Measurements from ENCODE around the gene DAD1. TPM values are rescaled to one million over a fixed set of nuclear protein-coding genes. Genes with fewer than 3 reads are reported as not detected.

DAD1 gene
- total and polyA plus RNA-seq, 3 experiments from 2014 or later: 329 to 622 (median 353) TPM

GRCh38 chr14:22540811-22541360 lies 48.1 kb downstream of the DAD1 start:
- Histone ChIP-seq H3K27ac (ENCODE audit: low read depth, low read length) (peak overlapping the region; percentile 35), H3K4me3 (ENCODE audit: low read length) (peak overlapping the region; percentile 60), H3K4me1 (ENCODE audit: insufficient read depth, low read length) (peaks cover 99% of the 10 kb centered on the region), H3K9me3 (ENCODE audit: low read length) (no peaks in the 10 kb centered on the region), H3K36me3 (ENCODE audit: insufficient read depth, low read length) (peaks cover 92% of the 10 kb centered on the region), H3K27me3 (ENCODE audit: insufficient read depth, low read length, poor library complexity, severe bottlenecking) (no peaks in the 10 kb centered on the region)
- Mint-ChIP-seq H3K27me3 (no peaks in the 10 kb centered on the region), H3K9me3 (no peaks in the 10 kb centered on the region), H3K4me3 (peak overlapping the region; percentile 81 to 93 (median 85)), H3K27ac (peak overlapping the region; percentile 88 to 100 (median 98)), H3K36me3 (peaks cover 72 to 95% (median 74%) of the 10 kb centered on the region in 3 donors), H3K4me1 (peaks cover 96 to 100% (median 100%) of the 10 kb centered on the region in 3 donors)
- DNase-seq: no peak
- ChIA-PET POLR2A (interaction anchor here (0.8 to 7.8 kb wide), 9 partner anchors 8 to 543 kb away, joined by 3 to 187 read pairs (median 5); partner anchors contain the start of gene DAD1), CTCF (interaction anchor here (0.8 to 8.2 kb wide), 11 partner anchors 9 to 818 kb away, joined by 3 to 68 read pairs (median 5); no protein-coding TSS in a partner anchor)

GRCh38 chr14:22540293-22540692 lies 48.7 kb downstream of the DAD1 start:
- peak overlapping the region; percentile 35 for H3K27ac ChIP-seq (ENCODE audit: low read depth, low read length)
- H3K4me1 Mint-ChIP-seq: peaks cover 96 to 100% (median 100%) of the 10 kb centered on the region in 3 donors
- ChIA-PET CTCF (interaction anchor here (0.8 to 8.2 kb wide), 7 partner anchors 9 to 817 kb away, joined by 3 to 68 read pairs (median 5); no protein-coding TSS in a partner anchor), POLR2A (interaction anchor here (0.5 to 7.8 kb wide), 6 partner anchors 12 to 1028 kb away, joined by 3 to 187 read pairs (median 5); no protein-coding TSS in a partner anchor)
- no peaks in the 10 kb centered on the region for H3K9me3 Mint-ChIP-seq
- peaks cover 99% of the 10 kb centered on the region for H3K4me1 ChIP-seq (ENCODE audit: insufficient read depth, low read length)
- H3K4me3 ChIP-seq (ENCODE audit: low read length): peak overlapping the region; percentile 60
- H3K27me3 Mint-ChIP-seq: no peaks in the 10 kb centered on the region
- peak overlapping the region; percentile 81 to 93 (median 85) for H3K4me3 Mint-ChIP-seq
- DNase-seq: no peak
- H3K36me3 ChIP-seq (ENCODE audit: insufficient read depth, low read length): peaks cover 89% of the 10 kb centered on the region
- no peaks in the 10 kb centered on the region for H3K27me3 ChIP-seq (ENCODE audit: insufficient read depth, low read length, poor library complexity, severe bottlenecking)
- H3K36me3 Mint-ChIP-seq: peaks cover 67 to 94% (median 76%) of the 10 kb centered on the region in 3 donors
- no peaks in the 10 kb centered on the region for H3K9me3 ChIP-seq (ENCODE audit: low read length)
- H3K27ac Mint-ChIP-seq: peak overlapping the region; percentile 88 to 100 (median 98)

- H3K36me3 Mint-ChIP-seq: peaks cover 63 to 94% (median 73%) of the 10 kb centered on the region in 3 donors
- DNase-seq: no peak
- Histone ChIP-seq H3K4me3 (ENCODE audit: low read length) (peak overlapping the region; percentile 60), H3K36me3 (ENCODE audit: insufficient read depth, low read length) (peaks cover 89% of the 10 kb centered on the region), H3K4me1 (ENCODE audit: insufficient read depth, low read length) (peaks cover 99% of the 10 kb centered on the region), H3K27ac (ENCODE audit: low read depth, low read length) (peak overlapping the region; percentile 34), H3K9me3 (ENCODE audit: low read length) (no peaks in the 10 kb centered on the region), H3K27me3 (ENCODE audit: insufficient read depth, low read length, poor library complexity, severe bottlenecking) (no peaks in the 10 kb centered on the region)
- ChIA-PET CTCF (interaction anchor here (1.5 to 8.2 kb wide), 5 partner anchors 10 to 817 kb away, joined by 3 to 68 read pairs (median 55); no protein-coding TSS in a partner anchor), POLR2A (interaction anchor here (0.5 to 7.8 kb wide), 5 partner anchors 11 to 1028 kb away, joined by 3 to 187 read pairs (median 6); no protein-coding TSS in a partner anchor)
- peaks cover 96 to 100% (median 100%) of the 10 kb centered on the region in 3 donors for H3K4me1 Mint-ChIP-seq
- H3K9me3 Mint-ChIP-seq: no peaks in the 10 kb centered on the region
- peak overlapping the region; percentile 81 to 93 (median 85) for H3K4me3 Mint-ChIP-seq
- no peaks in the 10 kb centered on the region for H3K27me3 Mint-ChIP-seq
- peak overlapping the region; percentile 88 to 100 (median 98) for H3K27ac Mint-ChIP-seq
These were observed 49.2 kb downstream of the DAD1 start for GRCh38 chr14:22539831-22540230.

- Histone ChIP-seq H3K4me1 (ENCODE audit: insufficient read depth, low read length) (peaks cover 99% of the 10 kb centered on the region), H3K27me3 (ENCODE audit: insufficient read depth, low read length, poor library complexity, severe bottlenecking) (no peaks in the 10 kb centered on the region), H3K4me3 (ENCODE audit: low read length) (peak overlapping the region; percentile 60), H3K36me3 (ENCODE audit: insufficient read depth, low read length) (peaks cover 88% of the 10 kb centered on the region), H3K9me3 (ENCODE audit: low read length) (no peaks in the 10 kb centered on the region), H3K27ac (ENCODE audit: low read depth, low read length) (peak overlapping the region; percentile 34)
- DNase-seq: no peak
- ChIA-PET CTCF (interaction anchor here (1.0 to 8.2 kb wide), 9 partner anchors 11 to 897 kb away, joined by 3 to 68 read pairs (median 5); no protein-coding TSS in a partner anchor), POLR2A (interaction anchor here (0.6 to 7.8 kb wide), 8 partner anchors 10 to 492 kb away, joined by 3 to 187 read pairs (median 9); no protein-coding TSS in a partner anchor)
- no peaks in the 10 kb centered on the region for H3K9me3 Mint-ChIP-seq
- peak overlapping the region; percentile 88 to 100 (median 98) for H3K27ac Mint-ChIP-seq
- peaks cover 59 to 93% (median 69%) of the 10 kb centered on the region in 3 donors for H3K36me3 Mint-ChIP-seq
- no peaks in the 10 kb centered on the region for H3K27me3 Mint-ChIP-seq
- peak overlapping the region; percentile 81 to 93 (median 85) for H3K4me3 Mint-ChIP-seq
- peaks cover 94 to 100% (median 100%) of the 10 kb centered on the region in 3 donors for H3K4me1 Mint-ChIP-seq
These were observed 50.3 kb downstream of the DAD1 start for GRCh38 chr14:22538671-22539228.

- Histone ChIP-seq H3K4me3 (ENCODE audit: low read length) (peak overlapping the region; percentile 60), H3K4me1 (ENCODE audit: insufficient read depth, low read length) (peaks cover 99% of the 10 kb centered on the region), H3K36me3 (ENCODE audit: insufficient read depth, low read length) (peaks cover 91% of the 10 kb centered on the region), H3K27me3 (ENCODE audit: insufficient read depth, low read length, poor library complexity, severe bottlenecking) (no peaks in the 10 kb centered on the region), H3K9me3 (ENCODE audit: low read length) (no peaks in the 10 kb centered on the region), H3K27ac (ENCODE audit: low read depth, low read length) (peak overlapping the region; percentile 36)
- Mint-ChIP-seq H3K9me3 (no peaks in the 10 kb centered on the region), H3K27me3 (no peaks in the 10 kb centered on the region), H3K36me3 (peaks cover 62 to 96% (median 68%) of the 10 kb centered on the region in 3 donors), H3K4me1 (peaks cover 96 to 100% (median 100%) of the 10 kb centered on the region in 3 donors), H3K4me3 (peak overlapping the region; percentile 81 to 93 (median 85)), H3K27ac (peak overlapping the region; percentile 88 to 100 (median 98))
- DNase-seq: no peak
- ChIA-PET POLR2A (interaction anchor here (0.5 to 7.8 kb wide), 9 partner anchors 12 to 837 kb away, joined by 3 to 187 read pairs (median 5); no protein-coding TSS in a partner anchor), CTCF (interaction anchor here (1.0 to 8.2 kb wide), 10 partner anchors 10 to 896 kb away, joined by 3 to 68 read pairs (median 6); no protein-coding TSS in a partner anchor)
These were observed 51.4 kb downstream of the DAD1 start for GRCh38 chr14:22537436-22538310.

- H3K4me1 ChIP-seq (ENCODE audit: insufficient read depth, low read length): peaks cover 99% of the 10 kb centered on the region
- peak overlapping the region; percentile 88 to 100 (median 98) for H3K27ac Mint-ChIP-seq
- no peaks in the 10 kb centered on the region for H3K27me3 Mint-ChIP-seq
- H3K27ac ChIP-seq (ENCODE audit: low read depth, low read length): peak overlapping the region; percentile 36
- no peaks in the 10 kb centered on the region for H3K9me3 ChIP-seq (ENCODE audit: low read length)
- no peaks in the 10 kb centered on the region for H3K27me3 ChIP-seq (ENCODE audit: insufficient read depth, low read length, poor library complexity, severe bottlenecking)
- no peaks in the 10 kb centered on the region for H3K9me3 Mint-ChIP-seq
- peaks cover 96 to 100% (median 100%) of the 10 kb centered on the region in 3 donors for H3K4me1 Mint-ChIP-seq
- peak overlapping the region; percentile 60 for H3K4me3 ChIP-seq (ENCODE audit: low read length)
- peaks cover 91% of the 10 kb centered on the region for H3K36me3 ChIP-seq (ENCODE audit: insufficient read depth, low read length)
- peak; percentile 52 to 90 (median 68) for DNase-seq
- peaks cover 56 to 96% (median 63%) of the 10 kb centered on the region in 3 donors for H3K36me3 Mint-ChIP-seq
- CTCF ChIA-PET: interaction anchor here (1.1 to 8.2 kb wide), 7 partner anchors 9 to 813 kb away, joined by 3 to 68 read pairs (median 23); no protein-coding TSS in a partner anchor
- peak overlapping the region; percentile 81 to 93 (median 85) for H3K4me3 Mint-ChIP-seq
- POLR2A ChIA-PET: interaction anchor here (0.5 to 7.8 kb wide), 7 partner anchors 8 to 46 kb away, joined by 3 to 187 read pairs (median 11); no protein-coding TSS in a partner anchor
These were observed 52.1 kb downstream of the DAD1 start for GRCh38 chr14:22536853-22537338.

- Mint-ChIP-seq H3K36me3 (peaks cover 56 to 96% (median 64%) of the 10 kb centered on the region in 3 donors), H3K27ac (peak overlapping the region; percentile 50 to 100 (median 97)), H3K4me3 (peak overlapping the region in 6 of 7 donors; percentile 75 to 93 (median 84)), H3K27me3 (no peaks in the 10 kb centered on the region), H3K4me1 (peaks cover 96 to 100% (median 100%) of the 10 kb centered on the region in 3 donors), H3K9me3 (no peaks in the 10 kb centered on the region)
- H3K4me1 ChIP-seq (ENCODE audit: insufficient read depth, low read length): peaks cover 99% of the 10 kb centered on the region
- H3K4me3 ChIP-seq (ENCODE audit: low read length): no peak overlapping the region
- H3K9me3 ChIP-seq (ENCODE audit: low read length): no peaks in the 10 kb centered on the region
- POLR2A ChIA-PET: interaction anchor here (0.6 to 12.3 kb wide), 7 partner anchors 8 to 18 kb away, joined by 5 to 258 read pairs (median 13); no protein-coding TSS in a partner anchor
- H3K27ac ChIP-seq (ENCODE audit: low read depth, low read length): no peak overlapping the region
- H3K27me3 ChIP-seq (ENCODE audit: insufficient read depth, low read length, poor library complexity, severe bottlenecking): no peaks in the 10 kb centered on the region
- DNase-seq: no peak
- CTCF ChIA-PET: interaction anchor here (3.3 to 8.2 kb wide), 4 partner anchors 14 to 35 kb away, joined by 23 to 68 read pairs (median 46); no protein-coding TSS in a partner anchor
- peaks cover 86% of the 10 kb centered on the region for H3K36me3 ChIP-seq (ENCODE audit: insufficient read depth, low read length)
These were observed 53.1 kb downstream of the DAD1 start for GRCh38 chr14:22535916-22536315.
